LNCaP clone FGC (cell line): ENCODE measurements around the gene RALA.
"Not testable (repeated sequence)": the region's sequence is repeated elsewhere in the genome, so short reads cannot be mapped to it uniquely, and the experiment has no call there.

ENCODE experiments used
- DNase-seq: peaks from one replicate; pipeline ENCODE4 v3.0.0-alpha.2; 2011; ENCODE audit warnings: low read depth
- H3K4me3 ChIP-seq: 2 replicates; pipeline ENCODE4 v1.5.1; 2011; ENCODE audit warnings: mild to moderate bottlenecking, low read depth, low read length, control low read depth
- CTCF ChIP-seq: IDR thresholded peaks from 2 replicates; pipeline ENCODE4 v1.5.1; 2012; ENCODE audit warnings: mild to moderate bottlenecking; ENCODE audit not compliant: control insufficient read depth, insufficient read depth; ENCODE audit errors: extremely low read depth

Gene RALA

DNA sequence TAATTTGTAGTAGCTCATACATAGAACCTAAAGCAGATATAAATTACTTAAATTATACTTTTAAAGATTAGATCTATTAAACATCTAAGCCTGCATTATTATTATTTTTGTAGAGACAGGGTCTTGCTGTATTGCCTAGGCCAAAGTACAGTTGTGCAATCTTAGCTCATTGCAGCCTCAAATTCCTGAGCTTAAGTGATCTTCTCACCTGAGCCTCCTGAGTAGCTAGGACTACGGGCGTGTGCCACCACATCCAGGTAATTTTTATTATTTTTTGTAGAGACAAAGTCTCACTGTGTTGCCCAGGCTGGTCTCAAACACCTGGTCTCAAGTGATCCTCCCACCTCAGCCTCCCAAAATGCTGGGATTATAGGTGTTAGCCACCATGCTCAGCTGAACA lies 46.7 kb downstream of the RALA start:
- DNase-seq: no peak
- H3K4me3 ChIP-seq: no peak overlapping the region
- TF ChIP-seq CTCF: no peak

- TF ChIP-seq CTCF: no peak
- no peak for DNase-seq
These were observed 47.6 kb downstream of the RALA start for GRCh38 chr7:39670934-39671333.

GRCh38 chr7:39672176-39672575 lies 48.8 kb downstream of the RALA start:
- no peak for TF ChIP-seq CTCF
- H3K4me3 ChIP-seq: no peak overlapping the region
- no peak for DNase-seq

More at GRCh38 chr7:39670934-39671333, 47.6 kb downstream of the RALA start:
- no peak overlapping the region for H3K4me3 ChIP-seq

GRCh38 chr7:39673868-39674267 lies 50.5 kb downstream of the RALA start:
- no peak overlapping the region for H3K4me3 ChIP-seq
- no peak for DNase-seq
- no peak for TF ChIP-seq CTCF

DNA sequence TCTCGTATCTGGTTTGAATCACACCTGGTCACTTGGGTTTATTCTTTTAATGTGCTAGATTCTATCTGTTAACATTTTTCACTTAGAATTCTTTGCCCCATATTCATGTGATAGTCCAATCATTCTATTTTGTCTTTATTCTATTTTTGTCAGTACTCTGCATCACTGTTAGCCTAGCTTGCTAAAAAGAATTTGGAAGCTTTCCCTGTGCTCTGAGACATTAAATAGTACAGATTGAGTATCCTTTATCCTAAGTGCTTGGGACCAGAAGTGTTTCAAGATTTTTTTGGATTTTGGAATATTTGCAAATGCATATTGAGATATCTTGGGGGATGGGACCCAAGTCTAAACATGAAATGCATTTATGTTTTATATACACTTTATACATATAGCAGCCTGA lies 51.0 kb downstream of the RALA start:
- no peak for TF ChIP-seq CTCF
- no peak overlapping the region for H3K4me3 ChIP-seq
- no peak for DNase-seq

DNA sequence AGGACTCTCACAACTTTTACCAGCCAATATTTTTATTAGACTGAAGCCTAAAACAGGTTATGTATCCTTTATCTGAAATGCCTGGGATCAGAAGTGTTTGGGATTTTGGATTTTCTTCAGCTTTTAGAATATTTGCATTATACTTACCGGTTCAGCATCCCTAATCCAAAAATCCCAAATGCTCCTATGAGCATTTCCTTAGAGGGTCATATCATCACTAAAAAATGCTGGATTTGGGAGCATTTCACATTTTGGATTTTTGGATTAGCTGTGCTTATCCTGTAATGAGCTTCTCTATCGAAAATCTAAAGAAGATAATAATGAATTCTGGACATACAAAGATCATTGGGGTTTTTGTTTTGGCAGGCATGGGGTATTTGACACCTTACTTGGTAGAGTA lies 53.0 kb downstream of the RALA start:
- no peak for DNase-seq
- no peak for TF ChIP-seq CTCF
- H3K4me3 ChIP-seq: no peak overlapping the region

DNA sequence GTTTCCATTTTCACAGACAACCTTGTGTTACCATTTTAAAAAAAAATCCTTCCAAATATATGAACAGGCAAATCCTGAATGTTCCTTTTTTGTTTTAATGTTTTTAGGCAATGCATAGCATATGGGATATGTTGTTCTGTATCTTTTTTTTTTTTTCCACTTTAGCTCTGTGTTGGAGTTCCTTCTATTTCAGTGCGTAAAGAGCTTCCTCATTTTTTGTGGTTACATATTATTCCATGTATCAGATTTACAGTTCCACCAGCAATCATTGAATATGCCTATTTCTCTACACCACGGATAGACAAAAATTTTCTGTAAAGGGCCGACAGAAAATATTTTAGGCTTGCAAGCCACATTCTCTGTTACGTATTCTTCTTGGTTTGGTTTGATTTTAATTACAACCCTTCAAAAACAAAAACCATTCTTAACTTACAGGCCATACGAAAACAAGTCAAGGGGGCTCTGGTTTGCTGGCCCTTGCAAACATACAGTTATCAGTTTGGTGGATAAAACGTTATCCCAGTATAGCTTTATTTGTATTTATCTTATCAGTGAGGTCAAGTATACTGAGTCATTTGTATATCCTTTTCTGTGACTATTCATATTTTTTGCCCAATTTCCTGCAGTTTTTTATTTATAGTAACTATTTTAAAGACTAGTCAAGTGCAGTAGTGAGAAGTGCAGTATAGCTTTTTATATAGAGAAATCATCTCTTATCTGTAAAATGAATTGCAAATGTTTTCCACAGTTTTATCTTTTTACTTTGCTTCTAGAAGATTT lies 55.7 kb downstream of the RALA start:
- no peak for DNase-seq
- TF ChIP-seq CTCF: no peak
- no peak overlapping the region for H3K4me3 ChIP-seq

GRCh38 chr7:39679874-39680273 lies 56.5 kb downstream of the RALA start:
- not testable (repeated sequence) for DNase-seq

More at GRCh38 chr7:39679874-39680273, 56.5 kb downstream of the RALA start:
- H3K4me3 ChIP-seq: not testable (repeated sequence)
